Measurements from ENCODE around the gene PLXNA4.
"Not testable (repeated sequence)": the region's sequence is repeated elsewhere in the genome, so short reads cannot be mapped to it uniquely, and the experiment has no call there.

PLXNA4 gene

GRCh38 chr7:132412435-132412834 is 163.8 kb downstream of the PLXNA4 start:
- DNase-seq (ENCODE audit: low spot score): no peak

GRCh38 chr7:132410861-132411541 is 165.3 kb downstream of the PLXNA4 start:
- DNase-seq (ENCODE audit: low spot score): no peak

- peak; percentile 44 for DNase-seq (ENCODE audit: low spot score)
Observed at GRCh38 chr7:132410385-132410784, 165.9 kb downstream of the PLXNA4 start.

- no peak for DNase-seq (ENCODE audit: low spot score)
Observed at GRCh38 chr7:132407764-132408163, 168.5 kb downstream of the PLXNA4 start.

- DNase-seq (ENCODE audit: low spot score): no peak
Observed at GRCh38 chr7:132406039-132406438, 170.2 kb downstream of the PLXNA4 start.

- DNase-seq (ENCODE audit: low spot score): no peak
Observed at GRCh38 chr7:132404261-132404660, 172.0 kb downstream of the PLXNA4 start.

GRCh38 chr7:132403465-132404110 is 172.7 kb downstream of the PLXNA4 start:
- no peak for DNase-seq (ENCODE audit: low spot score)

- DNase-seq (ENCODE audit: low spot score): no peak
Observed at GRCh38 chr7:132402751-132403245, 173.5 kb downstream of the PLXNA4 start.

- no peak for DNase-seq (ENCODE audit: low spot score)
Observed at GRCh38 chr7:132402096-132402495, 174.2 kb downstream of the PLXNA4 start.

- DNase-seq (ENCODE audit: low spot score): no peak
Observed at GRCh38 chr7:132400561-132401142, 175.6 kb downstream of the PLXNA4 start.

- no peak for DNase-seq (ENCODE audit: low spot score)
Observed at GRCh38 chr7:132399367-132399766, 176.9 kb downstream of the PLXNA4 start.

GRCh38 chr7:132398253-132398925 is 177.9 kb downstream of the PLXNA4 start:
- DNase-seq (ENCODE audit: low spot score): no peak

GRCh38 chr7:132397070-132397469 is 179.2 kb downstream of the PLXNA4 start:
- no peak for DNase-seq (ENCODE audit: low spot score)

GRCh38 chr7:132395361-132395760 is 180.9 kb downstream of the PLXNA4 start:
- no peak for DNase-seq (ENCODE audit: low spot score)

- DNase-seq (ENCODE audit: low spot score): peak; percentile 33
Observed at GRCh38 chr7:132394283-132395198, 181.7 kb downstream of the PLXNA4 start.

- DNase-seq (ENCODE audit: low spot score): no peak
Observed at GRCh38 chr7:132393789-132394261, 182.4 kb downstream of the PLXNA4 start.

- DNase-seq (ENCODE audit: low spot score): no peak
Observed at GRCh38 chr7:132392713-132393112, 183.6 kb downstream of the PLXNA4 start.

GRCh38 chr7:132390705-132391104 is 185.6 kb downstream of the PLXNA4 start:
- no peak for DNase-seq (ENCODE audit: low spot score)

GRCh38 chr7:132390049-132390448 is 186.2 kb downstream of the PLXNA4 start:
- DNase-seq (ENCODE audit: low spot score): not testable (repeated sequence)

GRCh38 chr7:132388688-132389087 is 187.6 kb downstream of the PLXNA4 start:
- DNase-seq (ENCODE audit: low spot score): no peak

- DNase-seq (ENCODE audit: low spot score): no peak
Observed at GRCh38 chr7:132387596-132387995, 188.7 kb downstream of the PLXNA4 start.
